Effector memory CD4-positive, alpha-beta T cell (primary cell): ENCODE data around the gene POU2AF1.
"Not testable (repeated sequence)": the region's sequence is repeated elsewhere in the genome, so short reads cannot be mapped to it uniquely, and the experiment has no call there.

Experiments used
- DNase-seq, 3 donors: peaks; one replicate each; pipeline ENCODE4 v3.0.0-alpha.2; 2020
- H3K27ac ChIP-seq: 2 replicates; pipeline ENCODE4 v1.7.0; 2013; ENCODE audit warnings: mild to moderate bottlenecking, low read length, moderate library complexity; ENCODE audit not compliant: insufficient read depth, poor library complexity, severe bottlenecking
- H3K27me3 ChIP-seq: replicated peaks from 2 replicates; pipeline ENCODE4 v1.7.0; 2013; ENCODE audit warnings: mild to moderate bottlenecking, low read length; ENCODE audit not compliant: insufficient read depth, control insufficient read depth, poor library complexity, severe bottlenecking
- H3K36me3 ChIP-seq: 2 replicates; pipeline ENCODE4 v1.7.0; 2013; ENCODE audit warnings: mild to moderate bottlenecking, low read length, moderate library complexity; ENCODE audit not compliant: control insufficient read depth, insufficient read depth
- H3K4me1 ChIP-seq: 2 replicates; pipeline ENCODE4 v1.7.0; 2013; ENCODE audit warnings: low read length, mild to moderate bottlenecking; ENCODE audit not compliant: control insufficient read depth, insufficient read depth, poor library complexity, severe bottlenecking
- H3K4me3 ChIP-seq: 2 replicates; pipeline ENCODE4 v1.7.0; 2013; ENCODE audit warnings: low read length, low read depth, mild to moderate bottlenecking; ENCODE audit not compliant: insufficient read depth, poor library complexity, severe bottlenecking
- H3K9me3 ChIP-seq: 2 replicates; pipeline ENCODE4 v1.7.0; 2013; ENCODE audit warnings: mild to moderate bottlenecking, low read length, moderate library complexity; ENCODE audit not compliant: control insufficient read depth

POU2AF1 gene

GRCh38 chr11:111410951-111411350 lies 31.9 kb upstream of the POU2AF1 start:
- Histone ChIP-seq H3K4me1 (peaks cover 3% of the 10 kb centered on the region), H3K27ac (no peak overlapping the region), H3K36me3 (no peaks in the 10 kb centered on the region), H3K9me3 (no peaks in the 10 kb centered on the region), H3K27me3 (no peaks in the 10 kb centered on the region), H3K4me3 (no peak overlapping the region)
- DNase-seq = no peak

- Histone ChIP-seq H3K36me3 (no peaks in the 10 kb centered on the region), H3K4me1 (peaks cover 3% of the 10 kb centered on the region), H3K27ac (no peak overlapping the region), H3K27me3 (no peaks in the 10 kb centered on the region), H3K4me3 (no peak overlapping the region), H3K9me3 (no peaks in the 10 kb centered on the region)
- DNase-seq = no peak
Measured at GRCh38 chr11:111409915-111410314, 30.8 kb upstream of the POU2AF1 start.

GRCh38 chr11:111408789-111409727 lies 30.0 kb upstream of the POU2AF1 start:
- Histone ChIP-seq H3K4me3 (no peak overlapping the region), H3K27me3 (no peaks in the 10 kb centered on the region), H3K4me1 (no peaks in the 10 kb centered on the region), H3K27ac (no peak overlapping the region), H3K36me3 (no peaks in the 10 kb centered on the region), H3K9me3 (no peaks in the 10 kb centered on the region)
- no peak for DNase-seq

- Histone ChIP-seq H3K36me3 (no peaks in the 10 kb centered on the region), H3K4me1 (no peaks in the 10 kb centered on the region)
Measured at GRCh38 chr11:111407652-111408051, 28.6 kb upstream of the POU2AF1 start.

GRCh38 chr11:111406589-111406988 lies 27.5 kb upstream of the POU2AF1 start:
- no peak overlapping the region for H3K4me3 ChIP-seq
- no peaks in the 10 kb centered on the region for H3K36me3 ChIP-seq
- no peaks in the 10 kb centered on the region for H3K9me3 ChIP-seq
- no peak for DNase-seq
- H3K27me3 ChIP-seq = no peaks in the 10 kb centered on the region
- no peak overlapping the region for H3K27ac ChIP-seq
- H3K4me1 ChIP-seq = no peaks in the 10 kb centered on the region

More at GRCh38 chr11:111407652-111408051, 28.6 kb upstream of the POU2AF1 start:
- no peaks in the 10 kb centered on the region for H3K9me3 ChIP-seq
- DNase-seq = no peak
- no peak overlapping the region for H3K27ac ChIP-seq
- H3K4me3 ChIP-seq = no peak overlapping the region
- no peaks in the 10 kb centered on the region for H3K27me3 ChIP-seq

- no peaks in the 10 kb centered on the region for H3K4me1 ChIP-seq
Measured at GRCh38 chr11:111406091-111406490, 27.0 kb upstream of the POU2AF1 start.

GRCh38 chr11:111405551-111405950 lies 26.5 kb upstream of the POU2AF1 start:
- H3K36me3 ChIP-seq = no peaks in the 10 kb centered on the region
- no peaks in the 10 kb centered on the region for H3K27me3 ChIP-seq
- no peak overlapping the region for H3K27ac ChIP-seq
- DNase-seq = no peak
- H3K4me1 ChIP-seq = no peaks in the 10 kb centered on the region
- H3K4me3 ChIP-seq = no peak overlapping the region
- H3K9me3 ChIP-seq = no peaks in the 10 kb centered on the region

More at GRCh38 chr11:111406091-111406490, 27.0 kb upstream of the POU2AF1 start:
- Histone ChIP-seq H3K36me3 (no peaks in the 10 kb centered on the region), H3K27ac (no peak overlapping the region), H3K9me3 (no peaks in the 10 kb centered on the region), H3K4me3 (no peak overlapping the region), H3K27me3 (no peaks in the 10 kb centered on the region)
- no peak for DNase-seq

GRCh38 chr11:111403051-111403726 lies 24.1 kb upstream of the POU2AF1 start:
- no peaks in the 10 kb centered on the region for H3K36me3 ChIP-seq
- no peak overlapping the region for H3K27ac ChIP-seq
- H3K4me3 ChIP-seq = no peak overlapping the region
- DNase-seq = no peak
- H3K9me3 ChIP-seq = no peaks in the 10 kb centered on the region
- no peaks in the 10 kb centered on the region for H3K27me3 ChIP-seq
- no peaks in the 10 kb centered on the region for H3K4me1 ChIP-seq

GRCh38 chr11:111402411-111402810 lies 23.3 kb upstream of the POU2AF1 start:
- H3K27ac ChIP-seq = no peak overlapping the region
- H3K27me3 ChIP-seq = no peaks in the 10 kb centered on the region
- no peak for DNase-seq
- H3K9me3 ChIP-seq = no peaks in the 10 kb centered on the region
- no peaks in the 10 kb centered on the region for H3K36me3 ChIP-seq
- no peak overlapping the region for H3K4me3 ChIP-seq
- H3K4me1 ChIP-seq = no peaks in the 10 kb centered on the region

GRCh38 chr11:111401957-111402356 lies 22.9 kb upstream of the POU2AF1 start:
- not testable (repeated sequence) for H3K27ac ChIP-seq, H3K27me3 ChIP-seq, DNase-seq, H3K4me1 ChIP-seq, H3K4me3 ChIP-seq, H3K9me3 ChIP-seq, H3K36me3 ChIP-seq
